RWPE1 (cell line): ENCODE measurements around the gene SMAP2.

Experiments used
- CTCF ChIA-PET: fragments of 350-600 bp; sonication (Branson Sonifier 250); formaldehyde crosslinking; extraction: SDS; loops from one replicate; lab custom pipeline; 2021; lab: Yijun Ruan, JAX
- POLR2A ChIA-PET: fragments of 400-600 bp; formaldehyde crosslinking; extraction: SDS; loops from one replicate; lab custom pipeline; 2020; ENCODE audit warnings: antibody characterized with exemption; ENCODE audit not compliant: low non-redundant PET; lab: Yijun Ruan, JAX
- DNase-seq: peaks from one replicate; pipeline ENCODE4 v3.0.0; 2012; ENCODE audit warnings: low spot score
- H3K27ac ChIP-seq: fragments of 450-650 bp; 2 replicates; pipeline ENCODE4 v1.5.1; 2017
- CTCF ChIP-seq: fragments of 450-650 bp; conservative IDR thresholded peaks from 2 replicates; pipeline ENCODE4 v1.5.1; 2017; ENCODE audit warnings: low read depth, mild to moderate bottlenecking

SMAP2 gene

GRCh38 chr1:40389871-40390560 is 16.5 kb downstream of the SMAP2 start:
- H3K27ac ChIP-seq = no peak overlapping the region
- TF ChIP-seq CTCF = no peak
- DNase-seq = no peak
- ChIA-PET CTCF (no interaction called here), POLR2A (no interaction called here)

GRCh38 chr1:40390857-40391256 is 17.3 kb downstream of the SMAP2 start:
- DNase-seq = no peak
- POLR2A ChIA-PET = no interaction called here
- TF ChIP-seq CTCF = no peak
- CTCF ChIA-PET = no interaction called here
- no peak overlapping the region for H3K27ac ChIP-seq

DNA sequence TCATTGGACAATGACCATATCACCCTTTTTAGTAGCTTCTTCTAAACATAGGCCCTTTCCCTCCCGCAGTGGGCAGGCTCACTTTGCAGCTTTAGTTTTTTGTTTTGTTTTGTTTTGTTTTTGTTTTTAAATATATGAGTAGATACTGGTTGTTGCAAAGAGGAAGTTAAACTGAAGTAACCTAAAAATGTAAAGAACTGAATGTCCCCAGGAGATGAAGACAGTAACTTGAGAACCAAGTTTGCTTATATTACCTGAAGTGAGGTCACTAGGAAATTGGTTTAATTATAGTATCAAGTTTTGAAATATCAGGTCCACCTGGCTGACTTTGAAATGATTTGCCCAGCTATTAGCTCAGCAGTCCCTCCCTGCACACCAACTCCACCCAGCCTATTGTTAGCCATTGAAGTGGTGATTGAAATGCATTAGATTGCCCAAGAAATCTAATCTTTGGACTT is 18.2 kb downstream of the SMAP2 start:
- DNase-seq = no peak
- H3K27ac ChIP-seq = peak overlapping the region; percentile 52; the same call in 1 of the 2 replicates
- ChIA-PET CTCF (no interaction called here), POLR2A (no interaction called here)
- no peak for TF ChIP-seq CTCF

DNA sequence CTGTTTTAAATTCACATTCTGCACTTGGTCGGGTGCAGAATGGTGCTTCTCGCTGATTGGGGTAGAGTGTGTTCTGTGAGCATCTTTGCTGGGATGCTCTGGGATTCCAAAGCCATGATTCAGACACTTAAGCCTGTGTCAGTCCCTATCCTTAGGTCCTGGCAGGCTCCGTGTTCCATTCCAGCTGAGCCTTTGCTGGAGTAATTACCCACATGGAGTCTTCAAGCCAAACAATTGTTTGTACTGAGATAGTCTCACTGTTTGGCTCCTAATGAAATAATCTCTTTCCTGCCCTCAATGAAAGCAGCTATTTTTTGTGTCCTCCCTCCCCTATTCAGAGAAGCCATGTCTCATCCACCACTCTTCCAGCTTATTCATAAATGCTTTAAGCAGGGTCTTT is 18.7 kb downstream of the SMAP2 start:
- peak overlapping the region; percentile 52 for H3K27ac ChIP-seq

GRCh38 chr1:40393173-40393572 is 19.6 kb downstream of the SMAP2 start:
- no peak overlapping the region for H3K27ac ChIP-seq
- ChIA-PET POLR2A (no interaction called here), CTCF (interaction anchor here (0.6 kb wide), 1 partner anchor 20 kb away, joined by 3 read pairs; the partner anchor contains the start of gene SMAP2)
- DNase-seq = no peak
- TF ChIP-seq CTCF = no peak

More for the DNA sequence above, 18.7 kb downstream of the SMAP2 start:
- no peak for TF ChIP-seq CTCF
- ChIA-PET POLR2A (no interaction called here), CTCF (no interaction called here)
- DNase-seq = peak; percentile 18

GRCh38 chr1:40394491-40395172 is 21.1 kb downstream of the SMAP2 start:
- DNase-seq = no peak
- TF ChIP-seq CTCF = no peak
- CTCF ChIA-PET = no interaction called here
- POLR2A ChIA-PET = no interaction called here
- H3K27ac ChIP-seq = no peak overlapping the region
